Measurements from ENCODE around the gene GID8. TPM values are rescaled to one million over a fixed set of nuclear protein-coding genes. Genes with fewer than 3 reads are reported as not detected.

GID8 gene
- total and polyA plus RNA-seq, 2 donors (not counting 3 experiments of a cell fraction or from before 2014, with no cell fraction given): 25.3 to 34.6 TPM

DNA sequence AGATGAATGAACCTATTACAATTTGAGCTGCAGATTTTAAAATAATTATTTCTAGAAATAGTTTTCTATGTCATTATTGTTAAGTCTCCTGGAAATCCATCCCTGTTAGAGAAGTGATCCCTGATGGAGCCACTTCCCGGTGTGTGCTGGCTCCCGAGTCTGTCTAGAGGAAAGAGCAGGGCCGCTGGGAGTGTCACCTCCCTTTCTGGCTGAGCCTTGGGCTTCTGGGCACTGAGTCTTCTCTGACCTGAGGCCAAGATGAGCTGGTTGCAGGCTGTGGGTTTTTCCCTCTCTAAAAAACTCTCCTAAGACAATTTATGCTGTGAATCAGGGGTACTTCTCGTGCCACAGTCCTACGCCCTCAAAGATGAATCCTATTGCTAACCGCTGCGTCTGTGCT, 47.5 kb upstream of the GID8 start:
- DNase-seq (ENCODE audit: low read depth, low spot score) (no peak), FAIRE-seq (no peak)
- no peaks in the 10 kb centered on the region for H3K9me1 ChIP-seq (replicated peaks; ENCODE audit: control insufficient read depth, extremely low read depth, insufficient read depth, low read length)
- POLR2A ChIA-PET: no interaction called here
- H2AFZ ChIP-seq (ENCODE audit: low read depth, low read length): no peak overlapping the region
- H3K27me3 ChIP-seq (ENCODE audit: control insufficient read depth in 2 of 2, insufficient read depth in 2 of 2, low read length in 2 of 2): no peaks in the 10 kb centered on the region
- H3K36me3 ChIP-seq (ENCODE audit: control insufficient read depth in 2 of 2, extremely low read depth in 1 of 2, insufficient read depth in 2 of 2, low read length in 2 of 2): peaks cover 35 to 67% of the 10 kb centered on the region in 2 experiments
- CTCF ChIA-PET: interaction anchor here (0.9 to 1.8 kb wide), 2 partner anchors 15 to 48 kb away, joined by 3 to 9 read pairs; no protein-coding TSS in a partner anchor
- no peak overlapping the region for H3K27ac ChIP-seq (ENCODE audit: insufficient read depth, low read depth, low read length)
- no peak overlapping the region for H3K4me3 ChIP-seq (replicated peaks in 1 of 3; ENCODE audit: insufficient read depth in 1 of 3, low read depth in 1 of 3, low read length in 3 of 3)
- TF ChIP-seq, protein P1, sequence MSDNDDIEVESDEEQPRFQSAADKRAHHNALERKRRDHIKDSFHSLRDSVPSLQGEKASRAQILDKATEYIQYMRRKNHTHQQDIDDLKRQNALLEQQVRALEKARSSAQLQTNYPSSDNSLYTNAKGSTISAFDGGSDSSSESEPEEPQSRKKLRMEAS (IDR thresholded peaks at IDR 0.05; ENCODE audit: insufficient read depth, insufficient read length): no peak
- TF ChIP-seq JUN (IDR thresholded peaks at IDR 0.05; ENCODE audit: borderline replicate concordance, insufficient read depth, insufficient read length, low read depth) (no peak), GATA2 (IDR thresholded peaks at IDR 0.05; ENCODE audit: insufficient read depth, insufficient read length, low read depth, low read length) (no peak)
- BruUV-seq (replicated peaks): no TSS peak
- no peaks in the 10 kb centered on the region for H4K20me1 ChIP-seq (replicated peaks; ENCODE audit: control insufficient read depth, extremely low read depth, insufficient read depth, low read length)
- H3K9ac ChIP-seq (replicated peaks; ENCODE audit: extremely low read depth, insufficient read depth, low read length): no peak overlapping the region
- intact Hi-C loops (cut with micrococcal nuclease): no loop called here
- H3K4me1 ChIP-seq (ENCODE audit: control insufficient read depth, extremely low read depth, insufficient read depth, low read length): no peaks in the 10 kb centered on the region
- H3K4me2 ChIP-seq (ENCODE audit: insufficient read depth, low read length): no peak overlapping the region
- H3K9me3 ChIP-seq (replicated peaks; ENCODE audit: control insufficient read depth, insufficient read depth, low read length): no peaks in the 10 kb centered on the region
- dilution Hi-C loops (cut with MboI; ENCODE audit: extremely low pct_ligation_motif_present, low sequenced_read_pairs): no loop called here
- no peaks in the 10 kb centered on the region for H3K79me2 ChIP-seq (ENCODE audit: control insufficient read depth, insufficient read depth, low read length)

DNA sequence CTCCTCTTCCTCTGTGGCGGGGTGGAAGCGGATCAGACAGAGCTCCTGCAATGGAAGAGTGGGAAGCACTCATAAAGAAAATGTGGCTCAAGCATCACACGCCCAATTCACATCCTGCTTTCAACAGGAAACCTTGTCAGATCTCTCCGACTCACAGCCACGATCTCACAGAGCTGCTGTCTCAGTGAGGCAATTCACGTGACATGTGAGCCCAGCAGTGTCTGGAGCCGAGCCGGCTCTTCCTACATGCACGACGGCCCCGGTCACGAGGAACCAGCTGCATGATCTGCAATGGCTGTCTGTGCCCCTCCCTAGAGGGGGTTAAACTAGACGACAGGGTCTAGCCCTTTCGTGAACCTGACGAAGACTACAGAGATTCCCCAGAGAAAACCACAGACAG, 46.8 kb upstream of the GID8 start:
- H3K4me1 ChIP-seq (ENCODE audit: control insufficient read depth, extremely low read depth, insufficient read depth, low read length): no peaks in the 10 kb centered on the region
- no TSS peak for BruUV-seq (replicated peaks)
- no peaks in the 10 kb centered on the region for H4K20me1 ChIP-seq (replicated peaks; ENCODE audit: control insufficient read depth, extremely low read depth, insufficient read depth, low read length)
- intact Hi-C loops (cut with micrococcal nuclease) (no loop called here), dilution Hi-C loops (cut with MboI; ENCODE audit: extremely low pct_ligation_motif_present, low sequenced_read_pairs) (no loop called here)
- H3K36me3 ChIP-seq (ENCODE audit: control insufficient read depth in 2 of 2, extremely low read depth in 1 of 2, insufficient read depth in 2 of 2, low read length in 2 of 2): peaks cover 35 to 67% of the 10 kb centered on the region in 2 experiments
- no peak overlapping the region for H3K4me2 ChIP-seq (ENCODE audit: insufficient read depth, low read length)
- CTCF ChIA-PET: interaction anchor here (0.9 to 1.8 kb wide), 2 partner anchors 16 to 47 kb away, joined by 3 to 9 read pairs; no protein-coding TSS in a partner anchor
- POLR2A ChIA-PET: no interaction called here
- no peak overlapping the region for H3K4me3 ChIP-seq (replicated peaks in 1 of 3; ENCODE audit: insufficient read depth in 1 of 3, low read depth in 1 of 3, low read length in 3 of 3)
- no peak overlapping the region for H3K27ac ChIP-seq (ENCODE audit: insufficient read depth, low read depth, low read length)
- no peaks in the 10 kb centered on the region for H3K27me3 ChIP-seq (ENCODE audit: control insufficient read depth in 2 of 2, insufficient read depth in 2 of 2, low read length in 2 of 2)
- FAIRE-seq (no peak), DNase-seq (ENCODE audit: low read depth, low spot score) (no peak)
- TF ChIP-seq, protein P2, sequence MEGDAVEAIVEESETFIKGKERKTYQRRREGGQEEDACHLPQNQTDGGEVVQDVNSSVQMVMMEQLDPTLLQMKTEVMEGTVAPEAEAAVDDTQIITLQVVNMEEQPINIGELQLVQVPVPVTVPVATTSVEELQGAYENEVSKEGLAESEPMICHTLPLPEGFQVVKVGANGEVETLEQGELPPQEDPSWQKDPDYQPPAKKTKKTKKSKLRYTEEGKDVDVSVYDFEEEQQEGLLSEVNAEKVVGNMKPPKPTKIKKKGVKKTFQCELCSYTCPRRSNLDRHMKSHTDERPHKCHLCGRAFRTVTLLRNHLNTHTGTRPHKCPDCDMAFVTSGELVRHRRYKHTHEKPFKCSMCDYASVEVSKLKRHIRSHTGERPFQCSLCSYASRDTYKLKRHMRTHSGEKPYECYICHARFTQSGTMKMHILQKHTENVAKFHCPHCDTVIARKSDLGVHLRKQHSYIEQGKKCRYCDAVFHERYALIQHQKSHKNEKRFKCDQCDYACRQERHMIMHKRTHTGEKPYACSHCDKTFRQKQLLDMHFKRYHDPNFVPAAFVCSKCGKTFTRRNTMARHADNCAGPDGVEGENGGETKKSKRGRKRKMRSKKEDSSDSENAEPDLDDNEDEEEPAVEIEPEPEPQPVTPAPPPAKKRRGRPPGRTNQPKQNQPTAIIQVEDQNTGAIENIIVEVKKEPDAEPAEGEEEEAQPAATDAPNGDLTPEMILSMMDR (IDR thresholded peaks at IDR 0.05; ENCODE audit: extremely low read depth in 1 of 2, insufficient read depth in 1 of 2, low read depth in 1 of 2, low read length in 2 of 2): no peak
- TF ChIP-seq EZH2 (IDR thresholded peaks at IDR 0.05; ENCODE audit: borderline replicate concordance, low read depth, low read length, severe bottlenecking) (no peak), GATA2 (IDR thresholded peaks at IDR 0.05; ENCODE audit: insufficient read depth, insufficient read length, low read depth, low read length) (no peak), MYC (IDR thresholded peaks at IDR 0.05; ENCODE audit: low read depth, low read length) (no peak), POLR2AphosphoS5 (IDR thresholded peaks at IDR 0.05; ENCODE audit: insufficient read depth, low read depth, low read length) (no peak), FOS (IDR thresholded peaks at IDR 0.05; ENCODE audit: borderline replicate concordance, insufficient read depth, low read length) (no peak), JUN (IDR thresholded peaks at IDR 0.05; ENCODE audit: borderline replicate concordance, insufficient read depth, insufficient read length, low read depth) (no peak), POLR2A (IDR thresholded peaks at IDR 0.05; ENCODE audit: low read depth, low read length) (no peak)
- TF ChIP-seq, protein P1 (IDR thresholded peaks at IDR 0.05; ENCODE audit: insufficient read depth, insufficient read length): no peak
- H3K79me2 ChIP-seq (ENCODE audit: control insufficient read depth, insufficient read depth, low read length): no peaks in the 10 kb centered on the region
- no peak overlapping the region for H3K9ac ChIP-seq (replicated peaks; ENCODE audit: extremely low read depth, insufficient read depth, low read length)
- H3K9me1 ChIP-seq (replicated peaks; ENCODE audit: control insufficient read depth, extremely low read depth, insufficient read depth, low read length): no peaks in the 10 kb centered on the region
- no peak overlapping the region for H2AFZ ChIP-seq (ENCODE audit: low read depth, low read length)
- H3K9me3 ChIP-seq (replicated peaks; ENCODE audit: control insufficient read depth, insufficient read depth, low read length): no peaks in the 10 kb centered on the region
